Cerebellar nuclear complex (tissue), 1 donor: ENCODE results near the gene SH3BGRL.
"Not testable (repeated sequence)": the region's sequence is repeated elsewhere in the genome, so short reads cannot be mapped to it uniquely, and the experiment has no call there.

Experiments
- DNase-seq, 2 experiments: peaks; one replicate each; lab custom pipeline; 2025; lab: John Stamatoyannopoulos, UW

SH3BGRL gene

GRCh38 chrX:81259714-81260395 lies 58.0 kb downstream of the SH3BGRL start:
- DNase-seq = no peak

- no peak for DNase-seq
Measured at GRCh38 chrX:81261576-81261975, 59.7 kb downstream of the SH3BGRL start.

DNA sequence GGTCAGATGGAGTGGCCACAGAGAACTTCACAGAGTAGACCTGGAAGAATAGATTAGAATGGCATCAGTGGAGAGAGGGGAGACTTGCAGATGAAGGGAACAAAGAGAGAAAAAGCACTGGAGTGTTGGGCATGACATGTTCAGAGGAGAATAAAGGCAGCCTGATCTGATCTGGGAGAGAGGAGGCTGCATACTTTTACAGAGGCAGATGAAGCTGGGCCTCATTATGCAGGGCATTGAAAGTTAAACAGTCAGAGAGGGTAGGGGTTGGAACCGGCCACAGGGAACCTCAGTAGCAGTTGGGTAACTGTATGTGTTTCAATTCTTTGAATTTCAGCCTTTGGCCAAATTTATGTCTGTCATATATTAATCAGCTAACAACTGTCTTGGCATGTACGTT lies 61.2 kb downstream of the SH3BGRL start:
- no peak for DNase-seq

- no peak for DNase-seq
Measured at GRCh38 chrX:81278616-81279015, 76.7 kb downstream of the SH3BGRL start.

DNA sequence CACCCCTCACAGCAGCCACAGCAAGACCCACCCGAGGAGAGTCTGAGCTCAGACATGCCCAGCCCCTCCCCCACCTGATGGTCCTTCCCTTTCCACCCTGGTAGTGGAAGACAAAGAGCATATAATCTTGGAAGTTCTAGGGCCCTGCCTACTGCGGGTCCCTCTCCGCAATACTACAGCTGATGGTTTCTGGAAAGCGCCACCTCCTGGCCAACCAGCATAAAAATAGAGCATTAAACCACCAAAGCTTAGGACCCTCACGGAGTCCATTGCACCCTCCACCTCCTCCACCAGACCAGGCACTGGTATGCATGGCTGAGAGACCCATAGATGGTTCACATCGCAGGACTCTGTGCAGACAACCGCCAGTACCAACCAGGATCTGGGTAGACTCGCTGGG lies 78.2 kb downstream of the SH3BGRL start:
- DNase-seq = no peak

DNA sequence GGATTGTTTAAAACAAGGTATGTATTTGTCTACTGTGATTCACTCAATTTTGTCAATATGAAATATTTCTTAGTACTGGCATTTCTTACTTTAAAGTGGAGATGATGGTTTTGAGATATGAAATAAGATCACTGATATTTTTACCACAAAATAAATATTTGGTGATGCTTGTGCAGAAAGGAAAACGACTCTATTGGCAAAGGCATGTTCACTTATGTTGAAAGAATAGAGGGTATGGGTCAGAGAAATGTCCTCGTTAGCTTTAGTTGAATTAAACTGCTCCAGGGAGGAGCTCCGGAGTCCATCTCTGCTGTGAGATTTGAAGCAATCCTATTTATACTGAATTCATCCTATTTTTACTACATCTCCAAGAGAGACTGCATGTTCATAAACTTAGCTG lies 84.2 kb downstream of the SH3BGRL start:
- DNase-seq = no peak

DNA sequence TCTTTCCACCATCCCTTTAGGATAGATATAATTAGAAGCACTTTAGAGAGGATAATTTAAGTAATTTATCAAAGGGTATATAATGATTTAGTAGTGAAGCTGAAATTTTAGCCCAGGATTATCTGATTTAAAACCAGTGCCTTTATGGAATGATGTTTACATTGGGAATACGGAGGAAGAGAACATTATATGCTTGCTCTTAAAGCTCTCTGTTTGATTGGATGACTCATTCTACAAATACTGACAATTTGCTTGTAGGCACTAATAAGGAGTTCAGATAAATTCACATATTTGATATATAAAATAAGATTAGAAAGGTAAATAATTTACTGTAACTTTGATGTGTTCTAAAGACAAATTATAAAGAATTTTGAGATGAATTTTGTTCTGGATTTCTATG lies 84.7 kb downstream of the SH3BGRL start:
- no peak for DNase-seq

- no peak for DNase-seq
Measured at GRCh38 chrX:81291996-81292395, 90.1 kb downstream of the SH3BGRL start.

DNA sequence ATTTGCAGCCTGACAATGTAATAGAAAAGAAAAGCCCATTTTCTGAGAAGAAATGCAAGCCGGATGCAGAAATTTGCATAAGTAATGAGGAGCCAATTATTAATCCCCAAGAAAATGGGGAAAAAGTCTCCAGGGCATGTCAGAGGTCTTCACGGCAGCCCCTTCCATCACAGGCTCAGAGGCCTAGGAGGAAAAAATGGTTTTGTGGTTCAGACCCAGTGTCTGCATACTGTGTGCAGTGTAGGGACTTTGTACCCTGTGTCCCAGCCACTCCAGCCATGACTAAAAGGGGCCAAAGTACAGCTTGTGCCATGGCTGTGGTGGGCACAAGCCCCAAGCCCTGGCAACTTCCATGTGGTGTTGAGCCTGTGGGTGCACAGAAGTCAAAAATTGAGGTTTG lies 92.2 kb downstream of the SH3BGRL start:
- no peak for DNase-seq

DNA sequence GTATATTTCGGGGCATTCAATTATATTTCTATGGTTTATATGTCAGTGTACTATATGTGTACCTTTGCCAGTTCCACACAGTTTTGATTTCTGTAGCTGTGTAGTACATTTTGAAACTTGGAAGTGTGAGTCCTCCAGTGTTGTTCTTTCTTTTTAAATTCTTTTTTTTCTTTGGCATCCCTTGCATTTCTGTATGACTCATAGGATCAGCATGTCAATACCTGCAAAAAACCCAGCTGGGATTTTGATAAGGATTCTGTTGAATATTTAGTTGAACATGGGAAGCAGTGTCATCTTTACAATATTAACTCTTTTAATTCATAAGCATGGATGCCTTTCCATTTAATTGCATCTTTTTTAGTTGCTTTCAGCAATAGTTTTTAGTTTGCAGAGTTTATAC lies 100.0 kb downstream of the SH3BGRL start:
- no peak for DNase-seq

DNA sequence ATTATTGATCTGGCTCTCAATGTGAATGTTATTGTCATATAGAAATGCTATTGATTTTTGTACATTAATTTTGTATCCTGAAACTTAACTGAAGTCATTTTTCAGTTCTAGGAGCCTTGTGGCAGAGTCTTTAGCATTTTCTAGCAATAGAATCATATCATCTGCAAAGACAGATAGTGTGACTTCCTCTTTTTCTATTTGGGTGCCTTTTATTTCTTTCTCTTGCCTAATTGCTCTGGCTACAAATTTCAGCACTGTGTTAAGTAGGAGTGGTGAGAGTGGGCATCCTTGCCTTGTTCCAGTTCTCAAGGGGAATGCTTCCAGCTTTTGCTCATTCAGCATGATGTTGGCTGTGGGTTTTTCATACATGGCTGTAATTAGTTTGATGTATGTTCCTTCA lies 102.7 kb downstream of the SH3BGRL start:
- DNase-seq = no peak

- no peak for DNase-seq
Measured at GRCh38 chrX:81305240-81305639, 103.3 kb downstream of the SH3BGRL start.

DNA sequence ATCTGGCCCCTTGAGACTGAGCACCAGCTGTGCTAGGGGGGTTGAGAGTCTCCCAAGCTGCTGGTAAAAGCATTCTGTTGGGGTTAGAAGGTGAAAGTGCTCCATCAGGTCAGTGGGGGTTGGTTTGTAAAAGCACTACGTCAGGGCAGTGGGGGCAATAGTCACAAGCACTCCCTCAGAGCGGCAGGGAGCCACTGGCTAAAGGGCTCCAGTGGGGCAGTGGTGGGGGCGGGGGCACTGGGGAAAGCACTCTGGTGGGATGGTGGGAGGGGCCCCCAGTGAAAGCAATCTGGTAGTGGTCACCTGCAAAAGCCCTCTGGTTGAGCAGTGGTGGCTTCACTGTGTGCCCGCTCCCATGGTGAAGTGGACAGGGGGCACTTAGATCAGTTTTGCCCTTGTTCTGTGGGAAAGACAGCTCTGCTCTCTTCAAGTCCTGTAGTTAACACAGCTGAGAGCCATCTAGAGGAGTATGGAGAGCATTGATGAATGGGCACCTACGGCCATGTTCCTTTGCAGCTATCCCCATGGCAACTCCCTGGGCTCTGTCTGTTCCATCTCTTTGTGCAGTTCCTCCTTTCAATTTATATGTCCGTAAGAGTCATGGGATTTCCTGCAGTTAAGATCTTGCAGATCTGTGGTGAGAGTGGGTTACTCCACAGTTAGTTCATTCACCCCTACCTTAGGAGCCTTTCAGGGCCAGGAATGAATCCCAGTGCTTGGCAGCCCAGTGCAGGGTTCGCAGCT lies 106.4 kb downstream of the SH3BGRL start:
- DNase-seq = no peak

DNA sequence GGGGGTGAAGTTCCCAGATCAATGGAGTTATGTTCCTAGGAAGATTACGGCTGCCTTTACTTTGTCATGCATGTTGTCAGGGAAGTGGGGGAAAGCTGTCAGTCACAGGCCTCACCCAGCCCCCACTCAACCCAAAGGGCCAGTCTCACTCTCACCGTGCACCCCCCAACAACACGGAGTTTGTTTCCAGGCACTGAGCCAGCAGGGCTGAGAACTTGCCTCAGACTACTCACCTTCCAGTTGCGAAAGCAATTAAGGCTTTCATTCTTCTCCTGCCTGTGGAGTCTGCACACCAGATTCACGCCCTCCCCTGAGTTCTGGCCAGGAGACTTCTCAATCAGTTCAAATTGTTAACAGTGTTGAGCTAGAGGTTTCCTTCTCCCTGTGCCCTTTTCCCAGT lies 114.3 kb downstream of the SH3BGRL start:
- no peak for DNase-seq

GRCh38 chrX:81331653-81332052 lies 129.8 kb downstream of the SH3BGRL start:
- not testable (repeated sequence) for DNase-seq

DNA sequence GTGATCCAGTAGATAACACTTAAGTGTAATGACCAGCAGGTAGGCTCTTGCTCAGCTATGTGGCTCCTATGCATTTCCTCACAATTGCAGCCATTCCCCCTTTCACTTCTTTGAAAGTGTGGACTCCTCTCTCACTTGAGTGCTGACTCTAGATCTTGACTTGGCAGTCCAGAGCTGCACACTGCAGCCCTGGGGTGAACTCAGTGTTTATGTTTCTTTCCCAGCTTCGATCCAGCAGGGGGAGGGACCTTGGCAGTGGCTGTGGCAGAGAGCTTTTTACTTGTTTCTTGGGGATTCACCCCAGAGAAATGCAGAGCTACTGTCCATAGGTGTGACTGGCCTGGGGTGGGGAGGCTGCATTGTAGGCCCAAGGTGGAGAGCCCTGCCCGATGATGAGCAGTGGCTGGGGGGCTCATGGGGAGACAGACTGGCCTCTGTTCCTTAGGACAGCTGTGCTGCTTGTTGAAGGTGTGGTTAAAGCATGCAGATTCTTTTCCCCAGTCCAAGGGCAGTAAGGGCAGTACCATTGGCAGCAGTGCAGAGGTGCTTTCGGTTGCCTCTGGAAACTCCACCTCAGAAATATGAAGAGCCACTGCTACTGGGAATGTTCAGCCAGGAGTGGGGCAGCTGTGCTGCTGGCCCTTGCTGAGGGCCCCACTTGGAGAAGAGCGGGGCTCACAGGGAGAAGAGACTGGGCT lies 134.7 kb downstream of the SH3BGRL start:
- DNase-seq = no peak

DNA sequence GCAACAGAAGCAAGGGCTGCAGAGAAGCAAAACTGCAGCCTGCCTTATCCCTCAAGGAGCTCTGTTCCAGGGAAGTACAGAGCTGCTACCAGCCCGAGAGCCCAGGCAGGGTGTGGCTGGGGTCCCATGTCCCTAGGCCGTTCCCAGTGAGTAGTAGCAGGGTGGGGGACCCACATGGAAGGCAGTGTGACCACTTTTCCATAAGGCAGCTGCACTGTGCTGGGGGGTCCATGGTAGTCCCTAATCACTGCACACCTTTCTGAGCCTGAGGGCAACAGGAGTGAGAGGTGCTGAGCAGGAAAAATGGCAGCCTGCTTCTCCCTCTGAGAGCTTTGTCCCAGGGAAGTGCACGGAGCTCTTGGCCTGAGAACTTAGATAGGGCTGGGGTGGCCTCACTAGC lies 135.9 kb downstream of the SH3BGRL start:
- no peak for DNase-seq

GRCh38 chrX:81338924-81339323 lies 137.0 kb downstream of the SH3BGRL start:
- no peak for DNase-seq

DNA sequence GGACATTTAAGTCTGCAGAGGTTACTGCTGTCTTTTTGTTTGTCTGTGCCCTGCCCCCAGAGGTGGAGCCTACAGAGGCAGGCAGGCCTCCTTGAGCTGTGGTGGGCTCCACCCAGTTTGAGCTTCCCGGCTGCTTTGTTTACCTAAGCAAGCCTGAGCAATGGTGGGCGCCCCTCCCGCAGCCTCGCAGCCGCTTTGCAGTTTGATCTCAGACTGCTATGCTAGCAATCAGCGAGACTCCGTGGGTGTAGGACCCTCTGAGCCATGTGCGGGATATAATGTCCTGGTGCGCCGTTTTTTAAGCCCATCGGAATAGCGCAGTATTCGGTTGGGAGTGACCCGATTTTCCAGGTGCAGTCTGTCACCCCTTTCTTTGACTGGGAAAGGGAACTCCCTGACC lies 143.4 kb downstream of the SH3BGRL start:
- DNase-seq = not testable (repeated sequence)
